ENCODE results near the gene RNPS1.

DNA sequence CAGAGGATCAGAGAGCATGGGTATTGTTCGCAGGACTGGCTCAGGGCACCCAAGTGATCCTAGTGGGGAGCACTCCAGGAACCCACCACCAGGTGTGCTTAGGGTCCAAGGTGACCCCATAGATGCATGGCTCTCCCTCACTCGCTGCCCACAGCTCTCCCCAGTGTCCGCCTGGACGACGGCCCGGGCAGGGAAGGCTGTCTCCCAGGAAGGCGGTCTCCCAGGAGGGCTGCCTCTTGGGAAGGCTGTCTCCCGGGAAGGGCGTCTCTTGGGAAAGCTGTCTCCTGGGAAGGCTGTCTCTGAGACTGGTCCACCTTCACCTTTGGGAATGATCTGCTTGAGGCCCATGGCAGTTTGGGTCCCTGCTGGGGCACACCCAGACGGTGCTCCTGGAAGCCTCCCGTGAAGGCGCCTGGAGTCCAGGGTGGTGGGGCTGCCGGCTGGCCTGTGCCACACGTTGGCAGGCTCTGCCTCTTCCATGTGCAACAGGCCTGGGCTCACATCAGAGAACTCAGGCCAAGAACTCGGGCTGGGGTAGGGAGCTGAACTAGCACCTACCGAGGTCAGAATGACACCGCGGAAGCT is 21.5 kb downstream of the RNPS1 start:
- no peak for TF ChIP-seq POLR2A (IDR thresholded peaks at IDR 0.05)
- TF ChIP-seq, protein P1, sequence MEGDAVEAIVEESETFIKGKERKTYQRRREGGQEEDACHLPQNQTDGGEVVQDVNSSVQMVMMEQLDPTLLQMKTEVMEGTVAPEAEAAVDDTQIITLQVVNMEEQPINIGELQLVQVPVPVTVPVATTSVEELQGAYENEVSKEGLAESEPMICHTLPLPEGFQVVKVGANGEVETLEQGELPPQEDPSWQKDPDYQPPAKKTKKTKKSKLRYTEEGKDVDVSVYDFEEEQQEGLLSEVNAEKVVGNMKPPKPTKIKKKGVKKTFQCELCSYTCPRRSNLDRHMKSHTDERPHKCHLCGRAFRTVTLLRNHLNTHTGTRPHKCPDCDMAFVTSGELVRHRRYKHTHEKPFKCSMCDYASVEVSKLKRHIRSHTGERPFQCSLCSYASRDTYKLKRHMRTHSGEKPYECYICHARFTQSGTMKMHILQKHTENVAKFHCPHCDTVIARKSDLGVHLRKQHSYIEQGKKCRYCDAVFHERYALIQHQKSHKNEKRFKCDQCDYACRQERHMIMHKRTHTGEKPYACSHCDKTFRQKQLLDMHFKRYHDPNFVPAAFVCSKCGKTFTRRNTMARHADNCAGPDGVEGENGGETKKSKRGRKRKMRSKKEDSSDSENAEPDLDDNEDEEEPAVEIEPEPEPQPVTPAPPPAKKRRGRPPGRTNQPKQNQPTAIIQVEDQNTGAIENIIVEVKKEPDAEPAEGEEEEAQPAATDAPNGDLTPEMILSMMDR (IDR thresholded peaks at IDR 0.05): no peak

All from testis (tissue), 2 donors.